Measurements from ENCODE around the gene KIF16B. TPM values are rescaled to one million over a fixed set of nuclear protein-coding genes. Genes with fewer than 3 reads are reported as not detected.
A peak's percentile ranks its signal among the peaks of the same experiment; 100 is the strongest.
"Not testable (repeated sequence)": the region's sequence is repeated elsewhere in the genome, so short reads cannot be mapped to it uniquely, and the experiment has no call there.

The KIF16B gene
- polyA plus RNA-seq, 6 donors from 2014 or later: 3.2 to 7.1 (median 5.1) TPM

GRCh38 chr20:16522651-16523050 lies 50.6 kb downstream of the KIF16B start:
- H3K36me3 Mint-ChIP-seq: peaks cover 32 to 35% of the 10 kb centered on the region in 2 donors
- ATAC-seq (ENCODE audit: low read depth in 2 of 2); H3K27me3 Mint-ChIP-seq; DNase-seq; H3K27ac Mint-ChIP-seq; H3K4me3 Mint-ChIP-seq: not testable (repeated sequence)
- H3K9me3 Mint-ChIP-seq: peaks cover 0 to 13% (median 4%) of the 10 kb centered on the region in 7 donors
- H3K4me1 Mint-ChIP-seq: peaks cover 5 to 19% (median 7%) of the 10 kb centered on the region in 3 donors

- H3K9me3 Mint-ChIP-seq: peaks cover 0 to 11% (median 4%) of the 10 kb centered on the region in 7 donors
- H3K36me3 Mint-ChIP-seq: peaks cover 10 to 19% of the 10 kb centered on the region in 2 donors
Observed at GRCh38 chr20:16520154-16520553, 53.1 kb downstream of the KIF16B start.

GRCh38 chr20:16519673-16520072 lies 53.6 kb downstream of the KIF16B start:
- not testable (repeated sequence) for H3K4me3 Mint-ChIP-seq; DNase-seq; ATAC-seq (ENCODE audit: low read depth in 2 of 2); H3K9me3 Mint-ChIP-seq; H3K27me3 Mint-ChIP-seq; H3K27ac Mint-ChIP-seq
- H3K36me3 Mint-ChIP-seq: peaks cover 6 to 14% of the 10 kb centered on the region in 2 donors
- peaks cover 5 to 19% (median 7%) of the 10 kb centered on the region in 3 donors for H3K4me1 Mint-ChIP-seq

More at GRCh38 chr20:16520154-16520553, 53.1 kb downstream of the KIF16B start:
- Mint-ChIP-seq H3K27ac (no peak overlapping the region), H3K4me1 (peaks cover 5 to 19% (median 7%) of the 10 kb centered on the region in 3 donors), H3K4me3 (peak overlapping the region in 1 of 8 donors; percentile 37), H3K27me3 (no peaks in the 10 kb centered on the region)
- no peak for ATAC-seq (ENCODE audit: low read depth in 2 of 2)
- DNase-seq: no peak

GRCh38 chr20:16518784-16519084 lies 54.5 kb downstream of the KIF16B start:
- peaks cover 11 to 12% of the 10 kb centered on the region in 2 donors for H3K36me3 Mint-ChIP-seq
- peak overlapping the region in 2 of 6 donors; percentile 8 to 24 for H3K27ac Mint-ChIP-seq

GRCh38 chr20:16517946-16518783 lies 55.1 kb downstream of the KIF16B start:
- Mint-ChIP-seq H3K4me3 (no peak overlapping the region), H3K9me3 (peaks cover 0 to 2% (median 0%) of the 10 kb centered on the region in 7 donors), H3K27ac (peak overlapping the region in 1 of 6 donors; percentile 8), H3K4me1 (peaks cover 11 to 26% (median 14%) of the 10 kb centered on the region in 3 donors), H3K27me3 (no peaks in the 10 kb centered on the region), H3K36me3 (peaks cover 11 to 12% of the 10 kb centered on the region in 2 donors)
- DNase-seq: no peak
- ATAC-seq (ENCODE audit: low read depth in 2 of 2): peak in 1 of 2 donors; percentile 45

More at GRCh38 chr20:16518784-16519084, 54.5 kb downstream of the KIF16B start:
- peaks cover 0 to 5% (median 2%) of the 10 kb centered on the region in 7 donors for H3K9me3 Mint-ChIP-seq
- no peaks in the 10 kb centered on the region for H3K27me3 Mint-ChIP-seq
- no peak overlapping the region for H3K4me3 Mint-ChIP-seq
- DNase-seq (no peak), ATAC-seq (ENCODE audit: low read depth in 2 of 2) (no peak)
- peaks cover 11 to 27% (median 14%) of the 10 kb centered on the region in 3 donors for H3K4me1 Mint-ChIP-seq

- Mint-ChIP-seq H3K4me1 (peaks cover 11 to 21% (median 14%) of the 10 kb centered on the region in 3 donors), H3K27me3 (no peaks in the 10 kb centered on the region), H3K36me3 (peaks cover 11 to 19% of the 10 kb centered on the region in 2 donors), H3K9me3 (peaks cover 0 to 2% (median 0%) of the 10 kb centered on the region in 7 donors), H3K27ac (peak overlapping the region in 2 of 6 donors; percentile 54 to 69), H3K4me3 (no peak overlapping the region)
- DNase-seq: no peak
- no peak for ATAC-seq (ENCODE audit: low read depth in 2 of 2)
Observed at GRCh38 chr20:16516794-16517193, 56.5 kb downstream of the KIF16B start.

- no peak for DNase-seq
- H3K36me3 Mint-ChIP-seq: peaks cover 0 to 19% of the 10 kb centered on the region in 2 donors
- H3K4me3 Mint-ChIP-seq: no peak overlapping the region
- no peak overlapping the region for H3K27ac Mint-ChIP-seq
- H3K27me3 Mint-ChIP-seq: no peaks in the 10 kb centered on the region
- H3K9me3 Mint-ChIP-seq: no peaks in the 10 kb centered on the region
- peaks cover 11 to 21% (median 14%) of the 10 kb centered on the region in 3 donors for H3K4me1 Mint-ChIP-seq
- ATAC-seq (ENCODE audit: low read depth in 2 of 2): no peak
Observed at GRCh38 chr20:16515046-16515445, 58.2 kb downstream of the KIF16B start.

- ATAC-seq (ENCODE audit: low read depth in 2 of 2): no peak
- no peaks in the 10 kb centered on the region for H3K9me3 Mint-ChIP-seq
- no peaks in the 10 kb centered on the region for H3K27me3 Mint-ChIP-seq
- peak overlapping the region in 1 of 6 donors; percentile 19 for H3K27ac Mint-ChIP-seq
- no peak for DNase-seq
- H3K4me1 Mint-ChIP-seq: peaks cover 8 to 15% (median 12%) of the 10 kb centered on the region in 3 donors
- H3K4me3 Mint-ChIP-seq: no peak overlapping the region
- H3K36me3 Mint-ChIP-seq: peaks cover 0 to 13% of the 10 kb centered on the region in 2 donors
Observed at GRCh38 chr20:16514140-16514539, 59.1 kb downstream of the KIF16B start.

- peaks cover 9 to 49% of the 10 kb centered on the region in 2 donors for H3K36me3 Mint-ChIP-seq
- ATAC-seq (ENCODE audit: low read depth in 2 of 2) (peak; percentile 89 to 94), DNase-seq (peak; percentile 39)
- no peaks in the 10 kb centered on the region for H3K9me3 Mint-ChIP-seq
- H3K4me3 Mint-ChIP-seq: peak overlapping the region in 3 of 8 donors; percentile 10 to 30 (median 26)
- peak overlapping the region in 3 of 6 donors; percentile 2 to 72 (median 57) for H3K27ac Mint-ChIP-seq
- H3K4me1 Mint-ChIP-seq: no peaks in the 10 kb centered on the region
- no peaks in the 10 kb centered on the region for H3K27me3 Mint-ChIP-seq
Observed at GRCh38 chr20:16505894-16506293, 67.4 kb downstream of the KIF16B start.

- DNase-seq (no peak), ATAC-seq (ENCODE audit: low read depth in 2 of 2) (no peak)
- no peaks in the 10 kb centered on the region for H3K4me1 Mint-ChIP-seq
- no peaks in the 10 kb centered on the region for H3K27me3 Mint-ChIP-seq
- no peaks in the 10 kb centered on the region for H3K9me3 Mint-ChIP-seq
- no peak overlapping the region for H3K4me3 Mint-ChIP-seq
- H3K27ac Mint-ChIP-seq: no peak overlapping the region
- H3K36me3 Mint-ChIP-seq: peaks cover 17 to 65% of the 10 kb centered on the region in 2 donors
Observed at GRCh38 chr20:16501301-16501700, 71.9 kb downstream of the KIF16B start.

- peaks cover 17 to 56% of the 10 kb centered on the region in 2 donors for H3K36me3 Mint-ChIP-seq
- H3K4me1 Mint-ChIP-seq: no peaks in the 10 kb centered on the region
- no peaks in the 10 kb centered on the region for H3K9me3 Mint-ChIP-seq
- ATAC-seq (ENCODE audit: low read depth in 2 of 2) (no peak), DNase-seq (no peak)
- H3K4me3 Mint-ChIP-seq: no peak overlapping the region
- H3K27ac Mint-ChIP-seq: no peak overlapping the region
- H3K27me3 Mint-ChIP-seq: no peaks in the 10 kb centered on the region
Observed at GRCh38 chr20:16500197-16500596, 73.1 kb downstream of the KIF16B start.

- H3K27ac Mint-ChIP-seq: no peak overlapping the region
- peaks cover 17 to 48% of the 10 kb centered on the region in 2 donors for H3K36me3 Mint-ChIP-seq
- no peaks in the 10 kb centered on the region for H3K9me3 Mint-ChIP-seq
- H3K27me3 Mint-ChIP-seq: no peaks in the 10 kb centered on the region
- no peak overlapping the region for H3K4me3 Mint-ChIP-seq
- H3K4me1 Mint-ChIP-seq: no peaks in the 10 kb centered on the region
- DNase-seq (no peak), ATAC-seq (ENCODE audit: low read depth in 2 of 2) (no peak)
Observed at GRCh38 chr20:16498526-16499253, 74.6 kb downstream of the KIF16B start.

GRCh38 chr20:16497896-16498295 lies 75.4 kb downstream of the KIF16B start:
- Mint-ChIP-seq H3K9me3 (no peaks in the 10 kb centered on the region), H3K36me3 (peaks cover 17 to 42% of the 10 kb centered on the region in 2 donors), H3K27me3 (no peaks in the 10 kb centered on the region), H3K4me1 (no peaks in the 10 kb centered on the region), H3K4me3 (no peak overlapping the region), H3K27ac (peak overlapping the region in 2 of 6 donors; percentile 57 to 74)
- DNase-seq (no peak), ATAC-seq (ENCODE audit: low read depth in 2 of 2) (no peak)
